Stimulated activated CD8-positive, alpha-beta memory T cell treated with anti-CD3 and anti-CD28 coated beads, Interleukin-4, amount 100 ng/mL, for 1 hour (primary cell): ENCODE data around the gene KIF22.

Source experiments
- DNase-seq, 2 donors: peaks; one replicate each; pipeline ENCODE4 v3.0.0-alpha.2; 2020; ENCODE audit warnings: low read depth in 2 of 2, low spot score in 1 of 2

Gene KIF22

GRCh38 chr16:29836623-29837022, 46.1 kb downstream of the KIF22 start:
- DNase-seq, result no peak

- no peak for DNase-seq
Observed at GRCh38 chr16:29837841-29838240, 47.3 kb downstream of the KIF22 start.

- DNase-seq, result no peak
Observed at GRCh38 chr16:29839822-29840221, 49.3 kb downstream of the KIF22 start.

GRCh38 chr16:29840240-29840639, 49.7 kb downstream of the KIF22 start:
- no peak for DNase-seq

GRCh38 chr16:29841631-29842030, 51.1 kb downstream of the KIF22 start:
- no peak for DNase-seq

GRCh38 chr16:29842732-29843346, 52.3 kb downstream of the KIF22 start:
- no peak for DNase-seq

- DNase-seq, result no peak
Observed at GRCh38 chr16:29843931-29844330, 53.4 kb downstream of the KIF22 start.

GRCh38 chr16:29844575-29845331, 54.2 kb downstream of the KIF22 start:
- DNase-seq, result no peak

GRCh38 chr16:29845656-29846055, 55.1 kb downstream of the KIF22 start:
- DNase-seq, result no peak

GRCh38 chr16:29848420-29849297, 58.1 kb downstream of the KIF22 start:
- DNase-seq, result peak; percentile 58 to 72

- no peak for DNase-seq
Observed at GRCh38 chr16:29849505-29849904, 59.0 kb downstream of the KIF22 start.

GRCh38 chr16:29850998-29851397, 60.4 kb downstream of the KIF22 start:
- no peak for DNase-seq

- no peak for DNase-seq
Observed at GRCh38 chr16:29852654-29853053, 62.1 kb downstream of the KIF22 start.

GRCh38 chr16:29854520-29855100, 64.1 kb downstream of the KIF22 start:
- no peak for DNase-seq
